GM12864 (cell line): ENCODE measurements around the gene EFCAB6.

ENCODE experiments used
- DNase-seq: peaks from one replicate; pipeline ENCODE4 v3.0.0-alpha.2; 2011; ENCODE audit warnings: low read depth
- H3K4me3 ChIP-seq: 2 replicates; pipeline ENCODE4 v1.5.1; 2011; ENCODE audit warnings: mild to moderate bottlenecking, low read depth, low read length, control low read depth
- TF ChIP-seq, protein P1 (sequence below): IDR thresholded peaks from 2 replicates; pipeline ENCODE4 v1.5.1; 2011; ENCODE audit warnings: low read depth, mild to moderate bottlenecking, moderate library complexity, low read length, control low read depth, inconsistent platforms; ENCODE audit errors: missing control alignments

EFCAB6 gene

GRCh38 chr22:43571181-43571580 lies 240.9 kb downstream of the EFCAB6 start:
- no peak overlapping the region for H3K4me3 ChIP-seq
- no peak for DNase-seq
- TF ChIP-seq, protein P1, sequence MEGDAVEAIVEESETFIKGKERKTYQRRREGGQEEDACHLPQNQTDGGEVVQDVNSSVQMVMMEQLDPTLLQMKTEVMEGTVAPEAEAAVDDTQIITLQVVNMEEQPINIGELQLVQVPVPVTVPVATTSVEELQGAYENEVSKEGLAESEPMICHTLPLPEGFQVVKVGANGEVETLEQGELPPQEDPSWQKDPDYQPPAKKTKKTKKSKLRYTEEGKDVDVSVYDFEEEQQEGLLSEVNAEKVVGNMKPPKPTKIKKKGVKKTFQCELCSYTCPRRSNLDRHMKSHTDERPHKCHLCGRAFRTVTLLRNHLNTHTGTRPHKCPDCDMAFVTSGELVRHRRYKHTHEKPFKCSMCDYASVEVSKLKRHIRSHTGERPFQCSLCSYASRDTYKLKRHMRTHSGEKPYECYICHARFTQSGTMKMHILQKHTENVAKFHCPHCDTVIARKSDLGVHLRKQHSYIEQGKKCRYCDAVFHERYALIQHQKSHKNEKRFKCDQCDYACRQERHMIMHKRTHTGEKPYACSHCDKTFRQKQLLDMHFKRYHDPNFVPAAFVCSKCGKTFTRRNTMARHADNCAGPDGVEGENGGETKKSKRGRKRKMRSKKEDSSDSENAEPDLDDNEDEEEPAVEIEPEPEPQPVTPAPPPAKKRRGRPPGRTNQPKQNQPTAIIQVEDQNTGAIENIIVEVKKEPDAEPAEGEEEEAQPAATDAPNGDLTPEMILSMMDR: no peak

- DNase-seq: no peak
- no peak overlapping the region for H3K4me3 ChIP-seq
- TF ChIP-seq, protein P1: no peak
These were observed 241.5 kb downstream of the EFCAB6 start for GRCh38 chr22:43570531-43571165.

- no peak for DNase-seq
- H3K4me3 ChIP-seq: no peak overlapping the region
- TF ChIP-seq, protein P1: no peak
These were observed 243.0 kb downstream of the EFCAB6 start for GRCh38 chr22:43569111-43569510.

DNA sequence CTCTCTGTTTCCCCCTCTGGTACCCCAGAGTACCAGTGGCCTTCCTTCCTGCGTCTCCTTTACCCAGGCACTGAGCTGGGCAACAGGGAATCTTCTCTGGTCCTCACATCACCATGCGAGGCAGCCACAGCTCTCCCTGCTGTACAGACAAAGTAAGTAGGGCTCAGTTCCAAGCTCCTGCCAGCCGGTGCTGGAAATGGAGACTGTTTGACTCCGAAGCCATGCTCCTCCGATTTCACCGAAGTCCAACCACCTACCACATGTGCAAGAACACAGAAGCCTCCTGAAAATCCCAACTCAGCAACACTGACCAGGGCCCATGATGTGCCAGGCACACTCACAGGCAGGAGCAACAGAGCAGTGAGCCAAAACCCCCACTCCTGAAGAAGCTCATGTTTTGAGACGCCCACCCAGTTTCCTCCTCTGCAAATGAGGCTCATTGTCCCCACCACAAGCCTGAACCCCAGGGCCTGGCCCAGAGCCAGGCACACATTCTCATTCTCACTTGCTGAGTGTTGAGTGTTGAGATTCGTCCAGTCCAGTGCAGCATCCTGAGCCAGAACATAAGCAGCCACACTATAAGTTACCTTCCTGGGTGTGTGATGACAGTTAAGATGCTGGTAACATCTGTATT lies 244.3 kb downstream of the EFCAB6 start:
- DNase-seq: no peak
- TF ChIP-seq, protein P1: no peak
- H3K4me3 ChIP-seq: no peak overlapping the region

DNA sequence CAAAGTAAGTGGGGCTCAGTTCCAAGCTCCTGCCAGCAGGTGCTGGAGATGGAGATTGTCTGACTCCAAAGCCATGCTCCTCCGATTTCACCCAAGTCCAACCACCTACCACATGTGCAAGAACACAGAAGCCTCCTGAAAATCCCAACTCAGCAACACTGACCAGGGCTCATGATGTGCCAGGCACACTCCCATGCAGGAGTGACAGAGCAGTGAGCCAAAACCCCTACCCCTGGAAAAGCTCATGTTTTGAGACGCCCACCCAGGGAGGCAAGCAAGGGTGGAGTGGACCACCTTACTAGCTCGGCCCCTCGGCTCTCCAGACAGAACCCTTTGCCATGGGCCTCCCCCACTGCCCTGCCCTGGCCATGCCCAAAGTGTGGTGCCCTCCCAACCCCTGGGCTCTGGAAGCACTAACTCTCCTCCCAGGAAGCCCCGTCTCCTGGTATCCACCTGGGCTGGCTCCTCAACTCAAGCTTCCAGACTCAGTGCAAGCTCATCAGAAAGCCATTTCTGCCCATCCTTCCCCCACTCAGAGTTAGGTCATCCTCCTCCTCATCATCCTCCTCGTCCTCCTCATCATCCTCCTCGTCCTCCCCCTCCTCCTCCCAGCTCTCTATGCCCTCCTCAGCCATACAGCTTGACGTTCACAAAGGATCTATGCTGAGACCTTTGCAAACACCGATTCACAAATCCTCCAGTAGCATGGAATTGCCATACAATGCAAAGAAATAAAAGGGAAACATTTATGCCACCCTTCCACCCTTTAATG lies 245.4 kb downstream of the EFCAB6 start:
- DNase-seq: no peak
- TF ChIP-seq, protein P1: no peak
- no peak overlapping the region for H3K4me3 ChIP-seq

DNA sequence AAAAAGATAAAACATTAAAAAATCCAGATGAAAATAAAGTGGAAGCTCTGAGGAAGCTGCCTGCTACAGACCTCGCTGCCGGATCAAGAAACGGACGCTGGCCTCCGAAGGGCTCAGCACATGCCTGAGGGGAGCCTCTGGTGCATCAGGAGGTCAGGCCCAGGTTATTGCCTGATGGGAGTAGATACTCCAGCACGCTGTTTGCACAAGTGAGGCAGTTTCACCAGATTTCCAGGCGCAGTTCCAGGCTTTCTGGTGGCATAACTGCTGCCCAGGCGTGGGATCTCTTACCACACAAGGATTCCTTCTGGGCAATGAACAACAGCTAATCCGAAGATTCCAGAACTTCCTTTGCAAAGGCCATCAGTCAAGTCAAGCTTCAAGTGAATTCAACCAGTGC lies 246.1 kb downstream of the EFCAB6 start:
- no peak overlapping the region for H3K4me3 ChIP-seq
- DNase-seq: no peak
- TF ChIP-seq, protein P1: no peak

- H3K4me3 ChIP-seq: no peak overlapping the region
- TF ChIP-seq, protein P1: no peak
- DNase-seq: no peak
These were observed 247.2 kb downstream of the EFCAB6 start for GRCh38 chr22:43564859-43565258.
